Astrocyte of the hippocampus (primary cell): ENCODE measurements around the gene PHYHD1.
"Not testable (repeated sequence)": the region's sequence is repeated elsewhere in the genome, so short reads cannot be mapped to it uniquely, and the experiment has no call there.

Experiments
- DNase-seq: peaks from one replicate; pipeline ENCODE4 v3.0.0; 2011; ENCODE audit warnings: low read depth, low spot score

The PHYHD1 gene

GRCh38 chr9:128921881-128922763 is 1.3 kb downstream of the PHYHD1 start:
- DNase-seq: peak; percentile 71

- DNase-seq: no peak
Measured at GRCh38 chr9:128923493-128923883, 2.7 kb downstream of the PHYHD1 start.

- peak; percentile 77 for DNase-seq
Measured at GRCh38 chr9:128927731-128928411, 7.1 kb downstream of the PHYHD1 start.

GRCh38 chr9:128928624-128929023 is 7.8 kb downstream of the PHYHD1 start:
- DNase-seq: no peak

- DNase-seq: no peak
Measured at GRCh38 chr9:128929560-128929959, 8.8 kb downstream of the PHYHD1 start.

GRCh38 chr9:128933731-128934130 is 12.9 kb downstream of the PHYHD1 start:
- DNase-seq: no peak

- no peak for DNase-seq
Measured at GRCh38 chr9:128936171-128936865, 15.5 kb downstream of the PHYHD1 start.

GRCh38 chr9:128937310-128938165 is 16.8 kb downstream of the PHYHD1 start:
- no peak for DNase-seq

- DNase-seq: no peak
Measured at GRCh38 chr9:128940271-128940921, 19.6 kb downstream of the PHYHD1 start.

GRCh38 chr9:128940946-128941755 is 20.4 kb downstream of the PHYHD1 start:
- no peak for DNase-seq

GRCh38 chr9:128943832-128944620 is 23.2 kb downstream of the PHYHD1 start:
- no peak for DNase-seq

GRCh38 chr9:128944966-128945365 is 24.2 kb downstream of the PHYHD1 start:
- DNase-seq: not testable (repeated sequence)

- no peak for DNase-seq
Measured at GRCh38 chr9:128945798-128946501, 25.2 kb downstream of the PHYHD1 start.

GRCh38 chr9:128946571-128947276 is 25.9 kb downstream of the PHYHD1 start:
- peak; percentile 56 for DNase-seq

GRCh38 chr9:128947277-128947526 is 26.4 kb downstream of the PHYHD1 start:
- DNase-seq: no peak

- peak; percentile 98 for DNase-seq
Measured at GRCh38 chr9:128947527-128948301, 26.9 kb downstream of the PHYHD1 start, which contains the start of the genes DOLK and NUP188. Gene DOLK, minus strand, starts transcription at chr9:128947603. Its CDS starts 300 bp downstream, at chr9:128947303. Gene NUP188, plus strand, starts transcription at chr9:128947699. Its CDS starts 21 bp downstream, at chr9:128947720.

GRCh38 chr9:128961403-128961802 is 40.6 kb downstream of the PHYHD1 start:
- DNase-seq: not testable (repeated sequence)
